Measurements from ENCODE around the gene AGBL5. TPM values are rescaled to one million over a fixed set of nuclear protein-coding genes. Genes with fewer than 3 reads are reported as not detected.
A peak's percentile ranks its signal among the peaks of the same experiment; 100 is the strongest.

The AGBL5 gene
- total RNA-seq, 1 experiment from 2014 or later, result 46.7 TPM

DNA sequence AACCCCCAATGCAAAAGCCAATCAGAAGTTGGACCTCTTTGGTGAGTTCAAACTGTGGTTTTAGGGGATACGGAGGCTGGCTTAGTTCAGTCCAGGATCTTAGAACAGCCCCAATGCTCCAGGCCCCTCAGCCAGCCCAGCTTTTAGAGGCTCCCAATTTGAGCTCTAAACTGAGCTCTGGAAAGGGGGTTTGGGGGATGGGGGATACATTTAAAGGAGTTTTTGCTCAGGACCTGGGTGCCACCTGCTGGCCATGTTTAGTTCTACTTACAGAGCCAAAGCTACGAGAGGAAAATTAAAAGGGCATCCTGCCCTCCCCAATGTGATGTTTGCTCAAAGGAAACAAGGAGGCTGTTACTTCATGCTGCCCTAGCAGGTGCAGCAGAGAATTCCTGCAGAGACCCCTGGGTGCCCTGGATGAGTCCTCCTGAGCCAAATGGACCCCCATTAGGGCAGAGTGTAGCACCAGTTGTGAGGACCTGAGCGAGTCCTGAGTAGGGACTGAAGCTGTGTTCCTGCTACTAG, 34.6 kb upstream of the AGBL5 start:
- Histone ChIP-seq H3K4me3 (ENCODE audit: insufficient read depth, low read depth, low read length) (no peak overlapping the region), H3K27me3 (ENCODE audit: control insufficient read depth, insufficient read depth, low read length) (no peaks in the 10 kb centered on the region), H3K36me3 (replicated peaks; ENCODE audit: control insufficient read depth, insufficient read depth, low read length) (no peaks in the 10 kb centered on the region)
- DNase-seq, result peak; percentile 90

GRCh38 chr2:27018142-27018541, 33.3 kb upstream of the AGBL5 start:
- no peaks in the 10 kb centered on the region for H3K36me3 ChIP-seq (replicated peaks; ENCODE audit: control insufficient read depth, insufficient read depth, low read length)
- no peaks in the 10 kb centered on the region for H3K27me3 ChIP-seq (ENCODE audit: control insufficient read depth, insufficient read depth, low read length)
- H3K4me3 ChIP-seq (ENCODE audit: insufficient read depth, low read depth, low read length), result no peak overlapping the region
- DNase-seq, result no peak

DNA sequence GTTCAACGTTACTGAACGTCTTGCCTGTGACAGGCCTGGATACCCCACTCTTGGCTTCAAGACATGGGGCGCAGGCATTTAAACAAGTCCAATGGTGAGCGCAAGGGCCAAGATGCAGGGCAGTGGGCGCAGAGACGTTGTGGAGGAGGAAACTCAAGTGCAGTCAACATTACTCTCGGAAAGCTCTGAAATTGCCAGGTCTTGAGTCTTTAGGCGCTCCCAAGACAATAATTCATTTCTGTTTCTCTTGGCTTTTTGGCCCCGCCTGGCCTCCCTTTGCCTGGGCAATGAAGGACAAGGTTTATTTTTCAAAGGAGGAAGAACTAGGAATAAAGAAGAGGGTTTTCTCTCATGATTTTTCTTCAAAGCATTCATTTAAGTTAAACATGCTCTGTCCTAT, 32.0 kb upstream of the AGBL5 start:
- DNase-seq, result no peak
- no peak overlapping the region for H3K4me3 ChIP-seq (ENCODE audit: insufficient read depth, low read depth, low read length)
- no peaks in the 10 kb centered on the region for H3K27me3 ChIP-seq (ENCODE audit: control insufficient read depth, insufficient read depth, low read length)
- H3K36me3 ChIP-seq (replicated peaks; ENCODE audit: control insufficient read depth, insufficient read depth, low read length), result no peaks in the 10 kb centered on the region

DNA sequence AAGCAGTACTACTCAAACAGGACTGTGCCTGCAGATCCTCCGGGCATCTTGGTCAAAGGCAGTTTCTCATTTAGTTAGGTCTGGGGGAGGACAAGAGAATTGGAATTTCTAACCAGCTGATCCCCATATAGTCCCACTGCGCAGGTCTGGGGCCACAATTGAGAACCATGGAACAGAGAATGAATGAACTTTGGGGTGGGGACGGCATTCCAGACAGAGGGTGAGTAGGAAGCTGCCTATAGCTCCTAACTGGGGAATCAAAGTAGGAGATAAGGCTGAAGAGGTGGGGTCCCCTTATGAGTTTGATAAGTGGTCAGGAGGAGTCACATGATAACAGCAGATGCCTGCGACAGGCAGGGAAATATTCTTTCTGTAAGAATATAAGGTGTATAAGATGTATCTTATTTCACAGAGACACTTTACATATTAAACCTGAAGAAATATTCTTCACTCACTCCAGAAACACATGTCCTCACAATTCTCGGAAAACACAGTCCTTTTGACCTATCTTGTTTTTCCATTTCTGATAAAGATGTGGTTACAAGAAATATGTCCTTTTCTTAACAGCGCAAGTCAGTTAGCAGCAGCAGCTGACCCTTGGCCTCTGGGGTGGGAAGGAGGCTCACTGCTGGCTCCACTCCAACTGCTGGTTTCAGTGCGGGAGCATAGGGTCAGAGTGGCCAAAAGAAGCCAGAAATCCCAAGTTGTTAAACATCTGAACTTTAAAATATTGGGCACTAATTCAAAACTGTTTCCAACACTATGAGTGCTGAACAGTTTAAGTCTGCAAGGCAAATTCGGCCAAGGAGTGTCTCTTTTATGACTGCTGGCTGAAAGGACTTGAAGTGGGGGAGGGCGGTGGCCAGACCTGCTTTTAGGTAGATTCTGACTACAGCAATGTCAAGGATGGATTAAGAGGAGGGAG, 31.3 kb upstream of the AGBL5 start:
- H3K36me3 ChIP-seq (replicated peaks; ENCODE audit: control insufficient read depth, insufficient read depth, low read length), result no peaks in the 10 kb centered on the region
- no peak for DNase-seq
- H3K27me3 ChIP-seq (ENCODE audit: control insufficient read depth, insufficient read depth, low read length), result no peaks in the 10 kb centered on the region
- H3K4me3 ChIP-seq (ENCODE audit: insufficient read depth, low read depth, low read length), result no peak overlapping the region

GRCh38 chr2:27021253-27022049, 30.0 kb upstream of the AGBL5 start:
- no peak for DNase-seq
- H3K4me3 ChIP-seq (ENCODE audit: insufficient read depth, low read depth, low read length), result no peak overlapping the region
- H3K27me3 ChIP-seq (ENCODE audit: control insufficient read depth, insufficient read depth, low read length), result no peaks in the 10 kb centered on the region
- no peaks in the 10 kb centered on the region for H3K36me3 ChIP-seq (replicated peaks; ENCODE audit: control insufficient read depth, insufficient read depth, low read length)

DNA sequence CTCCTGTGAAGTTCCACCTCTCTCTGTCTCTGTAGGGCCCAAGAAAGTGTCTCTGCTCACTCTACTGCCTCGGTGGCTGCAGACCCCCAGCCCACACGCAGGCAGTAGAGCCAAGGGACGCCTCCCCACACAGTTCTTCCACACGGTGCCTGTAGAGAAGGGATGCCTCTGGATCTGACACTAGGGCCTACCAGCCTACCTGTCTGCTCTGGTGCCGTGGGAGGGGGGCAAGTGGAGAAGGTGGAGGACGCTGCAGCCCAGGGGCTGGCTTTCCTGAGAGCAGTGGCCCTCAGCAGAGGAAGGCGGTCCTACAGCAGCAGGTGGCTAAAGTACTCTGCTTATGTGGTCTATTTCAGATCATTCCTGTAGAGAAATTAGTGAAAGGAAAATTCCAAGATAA, 27.7 kb upstream of the AGBL5 start:
- Histone ChIP-seq H3K4me3 (ENCODE audit: insufficient read depth, low read depth, low read length) (no peak overlapping the region), H3K36me3 (replicated peaks; ENCODE audit: control insufficient read depth, insufficient read depth, low read length) (no peaks in the 10 kb centered on the region), H3K27me3 (ENCODE audit: control insufficient read depth, insufficient read depth, low read length) (no peaks in the 10 kb centered on the region)
- DNase-seq, result peak; percentile 57

- peak; percentile 96 for DNase-seq
- Histone ChIP-seq H3K36me3 (replicated peaks; ENCODE audit: control insufficient read depth, insufficient read depth, low read length) (no peaks in the 10 kb centered on the region), H3K27me3 (ENCODE audit: control insufficient read depth, insufficient read depth, low read length) (no peaks in the 10 kb centered on the region), H3K4me3 (ENCODE audit: insufficient read depth, low read depth, low read length) (no peak overlapping the region)
Observed at GRCh38 chr2:27024188-27024587, 27.3 kb upstream of the AGBL5 start.

- Histone ChIP-seq H3K36me3 (replicated peaks; ENCODE audit: control insufficient read depth, insufficient read depth, low read length) (no peaks in the 10 kb centered on the region), H3K4me3 (ENCODE audit: insufficient read depth, low read depth, low read length) (no peak overlapping the region), H3K27me3 (ENCODE audit: control insufficient read depth, insufficient read depth, low read length) (no peaks in the 10 kb centered on the region)
- peak; percentile 81 for DNase-seq
Observed at GRCh38 chr2:27024812-27025211, 26.7 kb upstream of the AGBL5 start.

DNA sequence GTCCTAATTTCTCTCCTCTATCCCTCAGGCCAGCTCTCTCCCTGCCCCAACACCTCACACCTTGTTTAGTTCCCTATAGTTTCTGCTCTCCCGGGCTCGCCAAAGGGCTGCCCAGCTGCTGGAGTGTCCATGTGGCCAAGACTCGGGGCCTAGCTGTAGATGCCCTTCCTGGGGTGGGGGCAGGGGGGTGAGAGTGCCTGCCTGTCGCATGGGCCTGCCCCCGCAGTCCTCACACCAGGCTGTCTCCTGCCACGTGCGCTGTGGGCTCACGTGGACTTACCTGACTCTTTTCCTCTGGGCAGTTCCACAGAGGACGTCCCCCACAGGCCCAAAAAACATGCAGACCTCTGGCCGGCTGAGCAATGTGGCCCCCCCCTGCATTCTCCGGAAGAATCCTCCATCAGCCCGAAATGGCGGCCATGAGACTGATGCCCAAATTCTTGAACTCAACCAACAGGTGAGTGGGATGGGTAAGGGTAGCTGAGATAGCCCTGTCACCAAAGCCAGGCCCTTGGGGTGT, 26.1 kb upstream of the AGBL5 start:
- Histone ChIP-seq H3K27me3 (ENCODE audit: control insufficient read depth, insufficient read depth, low read length) (no peaks in the 10 kb centered on the region), H3K4me3 (ENCODE audit: insufficient read depth, low read depth, low read length) (no peak overlapping the region), H3K36me3 (replicated peaks; ENCODE audit: control insufficient read depth, insufficient read depth, low read length) (no peaks in the 10 kb centered on the region; the same call in 1 of the 2 replicates)
- DNase-seq, result no peak

- Histone ChIP-seq H3K36me3 (replicated peaks; ENCODE audit: control insufficient read depth, insufficient read depth, low read length) (no peaks in the 10 kb centered on the region; the same call in 1 of the 2 replicates), H3K27me3 (ENCODE audit: control insufficient read depth, insufficient read depth, low read length) (no peaks in the 10 kb centered on the region), H3K4me3 (ENCODE audit: insufficient read depth, low read depth, low read length) (no peak overlapping the region)
- no peak for DNase-seq
Observed at GRCh38 chr2:27025861-27026851, 25.3 kb upstream of the AGBL5 start.

DNA sequence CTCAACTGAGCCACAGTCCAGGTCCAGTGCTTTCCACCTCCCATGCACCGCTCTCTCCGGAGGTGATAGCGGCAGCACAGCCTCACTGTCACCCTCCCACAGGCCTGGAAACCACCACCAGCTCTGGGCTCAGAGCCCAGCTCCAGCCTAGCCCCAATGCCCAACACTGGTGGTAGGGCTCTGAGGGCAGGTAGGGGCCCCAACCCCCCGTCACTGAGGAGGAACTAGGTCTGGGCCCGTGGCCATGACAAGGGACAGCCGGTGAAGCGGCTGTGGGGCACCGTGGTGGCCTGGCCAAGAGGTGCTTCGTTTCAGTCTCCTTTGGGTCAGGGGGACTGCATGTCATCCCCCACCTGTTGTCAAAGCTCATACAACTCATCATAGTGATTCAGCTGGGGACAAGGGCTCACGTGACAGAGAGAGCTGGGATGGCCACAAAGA, 24.2 kb upstream of the AGBL5 start:
- Histone ChIP-seq H3K27me3 (ENCODE audit: control insufficient read depth, insufficient read depth, low read length) (no peaks in the 10 kb centered on the region), H3K36me3 (replicated peaks; ENCODE audit: control insufficient read depth, insufficient read depth, low read length) (no peaks in the 10 kb centered on the region; the same call in 1 of the 2 replicates), H3K4me3 (ENCODE audit: insufficient read depth, low read depth, low read length) (no peak overlapping the region)
- no peak for DNase-seq

- H3K36me3 ChIP-seq (replicated peaks; ENCODE audit: control insufficient read depth, insufficient read depth, low read length), result no peaks in the 10 kb centered on the region; the same call in 1 of the 2 replicates
- no peak for DNase-seq
- H3K27me3 ChIP-seq (ENCODE audit: control insufficient read depth, insufficient read depth, low read length), result no peaks in the 10 kb centered on the region
- no peak overlapping the region for H3K4me3 ChIP-seq (ENCODE audit: insufficient read depth, low read depth, low read length)
Observed at GRCh38 chr2:27029051-27029450, 22.4 kb upstream of the AGBL5 start.

DNA sequence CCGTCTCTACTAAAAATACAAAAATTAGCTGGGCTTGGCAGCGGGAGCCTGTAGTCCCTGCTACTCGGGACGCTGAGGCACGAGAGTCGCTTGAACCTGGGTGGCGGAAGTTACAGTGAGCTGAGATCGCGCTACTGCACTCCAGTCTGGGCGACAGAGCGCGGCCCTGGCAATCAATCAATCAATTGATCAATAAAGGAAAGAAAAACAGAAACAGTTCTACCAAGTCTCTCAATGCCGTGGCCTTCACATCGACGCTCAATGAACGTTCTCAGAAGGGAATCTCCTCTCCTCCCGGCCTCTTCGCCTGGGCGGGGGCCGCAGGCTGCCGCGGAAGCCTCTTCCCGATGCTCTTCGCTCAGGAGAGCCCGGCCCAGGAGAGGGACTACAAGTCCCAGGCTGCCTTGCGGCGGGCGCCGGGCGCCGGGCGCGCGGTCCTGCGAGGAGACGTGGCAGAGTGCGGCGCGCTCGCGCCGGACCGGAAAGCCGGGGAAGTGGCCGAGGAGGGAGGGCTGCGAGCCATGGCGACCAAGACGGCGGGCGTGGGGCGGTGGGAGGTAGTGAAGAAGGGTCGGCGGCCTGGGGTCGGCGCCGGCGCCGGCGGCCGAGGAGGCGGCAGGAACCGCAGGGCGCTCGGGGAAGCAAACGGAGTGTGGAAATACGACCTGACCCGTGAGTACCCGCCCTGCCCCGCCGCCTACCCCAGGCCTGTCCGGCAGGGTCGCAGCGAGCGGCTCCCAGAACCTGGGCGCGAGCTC, 18.8 kb upstream of the AGBL5 start, which contains the start of gene TMEM214:
TSS of gene TMEM214 (plus strand) at position 471 of the 758 bp plus-strand sequence. CDS start at position 522, 51 bp downstream.
- peak within 1 kb of the TSS; percentile 96 for H3K4me3 ChIP-seq (ENCODE audit: insufficient read depth, low read depth, low read length)
- peak; percentile 97 for DNase-seq
- peaks cover 27% of the 10 kb centered on the region for H3K36me3 ChIP-seq (replicated peaks; ENCODE audit: control insufficient read depth, insufficient read depth, low read length)
- H3K27me3 ChIP-seq (ENCODE audit: control insufficient read depth, insufficient read depth, low read length), result no peaks in the 10 kb centered on the region
